IMR-90 (cell line): ENCODE measurements around the gene STARD7. TPM values are rescaled to one million over a fixed set of nuclear protein-coding genes. Genes with fewer than 3 reads are reported as not detected.

ENCODE experiments used
- ATAC-seq: fragments of 200-7000 bp; cut with Tn5 transposase; 2 replicates; pipeline ENCODE4 v1.9.1; 2020; ENCODE audit warnings: low read depth, mild to moderate bottlenecking, moderate library complexity
- BruUV-seq: library from RNA; stranded (reverse); fragments of 400-500 nt; replicated peaks from 2 replicates; lab custom pipeline; 2021; lab: Mats Ljungman, UMichigan
- CTCF ChIA-PET: fragments of 300-600 bp; formaldehyde crosslinking; extraction: SDS; loops from one replicate; lab custom pipeline; 2021; ENCODE audit warnings: antibody characterized with exemption; lab: Yijun Ruan, JAX
- POLR2A ChIA-PET: fragments of 300-600 bp; sonication (Branson Sonifier 250); formaldehyde crosslinking; loops from one replicate; lab custom pipeline; 2022; ENCODE audit warnings: antibody characterized with exemption; ENCODE audit not compliant: unreplicated experiment; lab: Charles Lee
- DNase-seq: peaks from one replicate; pipeline ENCODE4 v3.0.0; 2013
- H2AFZ ChIP-seq: replicated peaks from 2 replicates; pipeline ENCODE3; 2013; ENCODE audit warnings: low read length, mild to moderate bottlenecking; ENCODE audit not compliant: poor library complexity
- H2AK5ac ChIP-seq: 2 replicates; pipeline ENCODE4 v1.6.1; 2013; ENCODE audit warnings: low read depth, low read length, inconsistent platforms
- H2AK9ac ChIP-seq: replicated peaks from 2 replicates; pipeline ENCODE3; 2013; ENCODE audit warnings: mild to moderate bottlenecking, low read depth, low read length, moderate library complexity; ENCODE audit not compliant: poor library complexity
- H2BK120ac ChIP-seq: 2 replicates; pipeline ENCODE4 v1.6.1; 2013; ENCODE audit warnings: low read depth, low read length, inconsistent platforms
- H2BK15ac ChIP-seq: 3 replicates; pipeline ENCODE4 v1.6.1; 2013; ENCODE audit warnings: low read depth, low read length, inconsistent platforms
- H2BK20ac ChIP-seq: 2 replicates; pipeline ENCODE4 v1.6.1; 2013; ENCODE audit warnings: low read depth, mild to moderate bottlenecking, inconsistent platforms, low read length, moderate library complexity
- H2BK5ac ChIP-seq: 2 replicates; pipeline ENCODE4 v1.6.1; 2013; ENCODE audit warnings: mild to moderate bottlenecking, low read depth, low read length, inconsistent platforms; ENCODE audit not compliant: poor library complexity, severe bottlenecking
- H3K14ac ChIP-seq: replicated peaks from 2 replicates; pipeline ENCODE4 v1.6.1; 2013; ENCODE audit warnings: low read depth, low read length, inconsistent platforms
- H3K18ac ChIP-seq: 2 replicates; pipeline ENCODE4 v1.6.1; 2013; ENCODE audit warnings: low read depth, low read length, control low read depth
- H3K23ac ChIP-seq: 2 replicates; pipeline ENCODE4 v1.6.1; 2013; ENCODE audit warnings: low read depth, low read length, inconsistent platforms
- H3K27ac ChIP-seq: 2 replicates; pipeline ENCODE4 v1.5.1; 2013; ENCODE audit warnings: mild to moderate bottlenecking, control low read depth, low read length; ENCODE audit not compliant: insufficient read depth
- H3K27me3 ChIP-seq: 2 replicates; pipeline ENCODE4 v1.6.1; 2013; ENCODE audit warnings: low read length; ENCODE audit not compliant: control insufficient read depth, insufficient read depth
- H3K36me3 ChIP-seq: 2 replicates; pipeline ENCODE4 v1.6.1; 2013; ENCODE audit warnings: low read length, mixed read lengths; ENCODE audit not compliant: control insufficient read depth, insufficient read depth
- H3K4ac ChIP-seq: 2 replicates; pipeline ENCODE4 v1.6.1; 2013; ENCODE audit warnings: low read depth, low read length, inconsistent platforms
- H3K4me1 ChIP-seq: 2 replicates; pipeline ENCODE4 v1.6.1; 2013; ENCODE audit warnings: low read length, mixed read lengths; ENCODE audit not compliant: control insufficient read depth, insufficient read depth
- H3K4me2 ChIP-seq: 2 replicates; pipeline ENCODE4 v1.6.1; 2013; ENCODE audit warnings: low read depth, mild to moderate bottlenecking, control low read depth, low read length, moderate library complexity
- H3K4me3 ChIP-seq: 2 replicates; pipeline ENCODE4 v1.5.1; 2013; ENCODE audit warnings: low read depth, mild to moderate bottlenecking, control low read depth, low read length, moderate library complexity; ENCODE audit not compliant: insufficient read depth
- H3K56ac ChIP-seq: 2 replicates; pipeline ENCODE4 v1.6.1; 2013; ENCODE audit warnings: low read length, inconsistent platforms; ENCODE audit not compliant: insufficient read depth; ENCODE audit errors: extremely low read depth
- H3K79me1 ChIP-seq, 2 experiments: 2 replicates each; pipeline ENCODE4 v1.6.1; 2013; ENCODE audit warnings: low read length in 2 of 2, inconsistent platforms in 1 of 2, low read depth in 1 of 2
- H3K9ac ChIP-seq: 2 replicates; pipeline ENCODE4 v1.6.1; 2013; ENCODE audit warnings: low read depth, low read length, control low read depth
- H3K9me1 ChIP-seq: 2 replicates; pipeline ENCODE4 v1.6.1; 2013; ENCODE audit warnings: low read length, inconsistent platforms; ENCODE audit not compliant: insufficient read depth
- H3K9me3 ChIP-seq: 2 replicates; pipeline ENCODE4 v1.6.1; 2013; ENCODE audit warnings: low read length; ENCODE audit not compliant: control insufficient read depth, insufficient read depth
- H4K20me1 ChIP-seq: 2 replicates; pipeline ENCODE4 v1.6.1; 2013; ENCODE audit warnings: low read length, inconsistent platforms; ENCODE audit not compliant: insufficient read depth
- H4K5ac ChIP-seq: 2 replicates; pipeline ENCODE4 v1.6.1; 2013; ENCODE audit warnings: mild to moderate bottlenecking, low read depth, low read length, control low read depth
- H4K8ac ChIP-seq, 2 experiments: 2 replicates each; pipeline ENCODE4 v1.6.1; 2013; ENCODE audit warnings: low read depth in 2 of 2, low read length in 2 of 2, control low read depth in 1 of 2, inconsistent platforms in 1 of 2
- H4K91ac ChIP-seq: 2 replicates; pipeline ENCODE4 v1.6.1; 2013; ENCODE audit warnings: low read depth, low read length, inconsistent platforms; ENCODE audit not compliant: insufficient read depth
- BHLHE40 ChIP-seq: fragments of 150-350 bp; IDR thresholded peaks from 2 replicates; pipeline ENCODE4 v1.6.1; 2016; ENCODE audit warnings: mild to moderate bottlenecking, low read depth, low read length
- CEBPB ChIP-seq: IDR thresholded peaks from 2 replicates; pipeline ENCODE4 v1.6.1; 2012; ENCODE audit warnings: low read depth, low read length, improper control_type of control experiment
- CHD1 ChIP-seq: IDR thresholded peaks from 2 replicates; pipeline ENCODE4 v1.6.1; 2012; ENCODE audit warnings: low read depth, low read length, improper control_type of control experiment
- FOS ChIP-seq: fragments of 150-350 bp; IDR thresholded peaks from 2 replicates; pipeline ENCODE4 v1.6.1; 2016; ENCODE audit warnings: low read depth, low read length
- MAFK ChIP-seq: IDR thresholded peaks from 2 replicates; pipeline ENCODE4 v1.6.1; 2012; ENCODE audit warnings: low read depth, low read length, improper control_type of control experiment
- MAZ ChIP-seq: IDR thresholded peaks from 2 replicates; pipeline ENCODE4 v1.6.1; 2012; ENCODE audit warnings: low read depth, mild to moderate bottlenecking, low read length, improper control_type of control experiment, moderate library complexity, borderline replicate concordance
- MXI1 ChIP-seq: IDR thresholded peaks from 2 replicates; pipeline ENCODE4 v1.6.1; 2012; ENCODE audit warnings: low read depth, mild to moderate bottlenecking, low read length, moderate library complexity, borderline replicate concordance
- NFE2L2 ChIP-seq: fragments of 150-350 bp; IDR thresholded peaks from 2 replicates; pipeline ENCODE4 v1.6.1; 2016; ENCODE audit warnings: low read depth, mild to moderate bottlenecking, low read length
- POLR2A ChIP-seq: IDR thresholded peaks from 2 replicates; pipeline ENCODE4 v1.6.1; 2012; ENCODE audit warnings: mild to moderate bottlenecking, low read depth, low read length
- RAD21 ChIP-seq: IDR thresholded peaks from 2 replicates; pipeline ENCODE4 v1.6.1; 2012; ENCODE audit warnings: low read length, improper control_type of control experiment
- RCOR1 ChIP-seq: IDR thresholded peaks from 2 replicates; pipeline ENCODE4 v1.6.1; 2012; ENCODE audit warnings: mild to moderate bottlenecking, low read length, improper control_type of control experiment; ENCODE audit not compliant: insufficient replicate concordance
- RFX5 ChIP-seq: IDR thresholded peaks from 2 replicates; pipeline ENCODE4 v1.8.0; 2012; ENCODE audit warnings: low read depth, mild to moderate bottlenecking, low read length, moderate library complexity
- SMC3 ChIP-seq: fragments of 150-350 bp; IDR thresholded peaks from 2 replicates; pipeline ENCODE4 v1.6.1; 2016; ENCODE audit warnings: low read depth, mild to moderate bottlenecking, antibody characterized with exemption, low read length, moderate library complexity
- WGBS, 2 experiments: methylation state at CpG; one replicate each; pipeline versions ENCODE4 v1.1.5 to v1.1.7; 2013; ENCODE audit warnings: missing lambda C conversion rate in 2 of 2; ENCODE audit not compliant: insufficient read length in 1 of 2; ENCODE audit errors: extremely low coverage in 2 of 2; 5-methylcytosine and 5-hydroxymethylcytosine counted together
- dilution Hi-C: fragments of 300-500 bp; cut with HindIII; formaldehyde crosslinking; loops from one replicate; pipeline ENCODE4 v1.14.3; 2018; ENCODE audit warnings: low sequenced_read_pairs; ENCODE audit not compliant: unreplicated experiment
- in situ Hi-C: fragments of 300-500 bp; cut with MboI; formaldehyde crosslinking; loops from 3 replicates; pipeline ENCODE4 v1.14.3; 2019; ENCODE audit warnings: low sequenced_read_pairs, inconsistent platforms, mixed read lengths
- intact Hi-C: fragments of 100-400 bp; cut with micrococcal nuclease; formaldehyde crosslinking; loops from 2 replicates; pipeline ENCODE4 v1.10.0; 2022
- polyA plus RNA-seq, 3 experiments: library from polyadenylated mRNA; depleted of rRNA; stranded (reverse); fragments of >200 nt; gene quantifications; 2 replicates each; pipeline ENCODE4 v1.2.3, GENCODE V29; 2012; ENCODE audit warnings: low replicate concordance in 1 of 3
- total RNA-seq: library from RNA; depleted of rRNA; stranded (reverse); fragments of >200 nt; gene quantifications from 2 replicates; pipeline ENCODE4 v1.2.3, GENCODE V29; 2012
- TF ChIP-seq, protein P1 (sequence below): fragments of 150-350 bp; IDR thresholded peaks from 2 replicates; pipeline ENCODE4 v1.6.1; 2017; ENCODE audit warnings: mild to moderate bottlenecking, antibody characterized with exemption, low read length, low read depth
- TF ChIP-seq, protein P2 (sequence below): fragments of 150-350 bp; IDR thresholded peaks from 2 replicates; pipeline ENCODE4 v1.6.1; 2016; ENCODE audit warnings: low read depth, mild to moderate bottlenecking, low read length, moderate library complexity, borderline replicate concordance
- TF ChIP-seq, protein P3 (sequence below): conservative IDR thresholded peaks from 2 replicates; pipeline ENCODE4 v1.5.1; 2012; ENCODE audit warnings: mild to moderate bottlenecking, low read depth, low read length, improper control_type of control experiment

The STARD7 gene
- total and polyA plus RNA-seq, 2 of the 4 experiments (the other 2 are of a cell fraction) = 61.7 to 138 TPM

DNA sequence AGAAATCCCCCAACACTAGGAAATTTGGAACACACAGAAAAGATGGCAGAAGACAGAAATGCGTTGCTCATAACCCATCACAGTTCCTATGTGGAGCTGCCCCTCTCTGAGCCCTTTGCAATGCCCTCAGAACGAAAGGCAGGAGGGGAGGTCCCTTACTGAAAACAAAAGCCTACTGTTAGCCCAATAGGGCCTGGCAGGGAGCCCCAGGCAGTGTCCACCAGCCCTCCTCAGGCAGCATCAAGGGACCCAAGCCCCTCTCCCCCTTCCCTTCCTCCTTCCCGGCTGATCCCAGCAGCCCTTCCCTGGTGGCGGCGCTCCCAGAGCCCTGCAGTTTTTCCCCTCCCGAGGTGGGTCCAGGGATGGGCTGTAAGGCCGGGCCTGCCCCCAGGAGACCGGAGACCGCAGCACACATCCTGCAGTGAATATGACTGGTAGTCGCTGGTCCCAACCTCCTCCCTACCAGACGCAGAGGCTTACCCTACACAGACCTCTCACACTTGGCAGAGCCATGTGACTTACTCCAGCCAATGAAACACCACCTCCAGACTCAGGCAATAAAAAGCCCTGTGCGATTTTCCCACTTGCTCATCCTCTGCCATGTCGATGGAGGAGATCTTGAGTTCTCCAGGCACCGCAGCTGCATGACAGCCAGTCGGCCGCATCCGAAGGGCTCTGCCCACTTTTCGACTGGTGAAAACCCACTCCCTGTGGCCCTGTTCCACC lies 44.0 kb downstream of the STARD7 start:
- CTCF ChIA-PET = interaction anchor here (1.6 kb wide), 1 partner anchor 10 kb away, joined by 4 read pairs; no protein-coding TSS in a partner anchor

More for the DNA sequence above, 44.0 kb downstream of the STARD7 start:
- WGBS, 2 experiments = 89% methylated on average over 4 of the region's 18 CpGs; no CpG with 5 or more reads in 1 of the 2 experiments
- H3K4me1 ChIP-seq = no peaks in the 10 kb centered on the region
- H3K4ac ChIP-seq = no peak overlapping the region
- H3K18ac ChIP-seq = no peak overlapping the region
- dilution Hi-C loops = no loop called here
- H3K4me2 ChIP-seq = no peak overlapping the region
- no peak overlapping the region for H2BK5ac ChIP-seq
- no peaks in the 10 kb centered on the region for H3K9me3 ChIP-seq
- ATAC-seq = no peak
- TF ChIP-seq SMC3 (no peak), CHD1 (no peak), RFX5 (no peak), CEBPB (no peak), POLR2A (no peak), FOS (no peak), RCOR1 (no peak), RAD21 (no peak), MXI1 (no peak), BHLHE40 (no peak), NFE2L2 (no peak), MAFK (no peak), MAZ (no peak)
- TF ChIP-seq, protein P1, sequence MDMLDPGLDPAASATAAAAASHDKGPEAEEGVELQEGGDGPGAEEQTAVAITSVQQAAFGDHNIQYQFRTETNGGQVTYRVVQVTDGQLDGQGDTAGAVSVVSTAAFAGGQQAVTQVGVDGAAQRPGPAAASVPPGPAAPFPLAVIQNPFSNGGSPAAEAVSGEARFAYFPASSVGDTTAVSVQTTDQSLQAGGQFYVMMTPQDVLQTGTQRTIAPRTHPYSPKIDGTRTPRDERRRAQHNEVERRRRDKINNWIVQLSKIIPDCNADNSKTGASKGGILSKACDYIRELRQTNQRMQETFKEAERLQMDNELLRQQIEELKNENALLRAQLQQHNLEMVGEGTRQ = no peak
- TF ChIP-seq, protein P2, sequence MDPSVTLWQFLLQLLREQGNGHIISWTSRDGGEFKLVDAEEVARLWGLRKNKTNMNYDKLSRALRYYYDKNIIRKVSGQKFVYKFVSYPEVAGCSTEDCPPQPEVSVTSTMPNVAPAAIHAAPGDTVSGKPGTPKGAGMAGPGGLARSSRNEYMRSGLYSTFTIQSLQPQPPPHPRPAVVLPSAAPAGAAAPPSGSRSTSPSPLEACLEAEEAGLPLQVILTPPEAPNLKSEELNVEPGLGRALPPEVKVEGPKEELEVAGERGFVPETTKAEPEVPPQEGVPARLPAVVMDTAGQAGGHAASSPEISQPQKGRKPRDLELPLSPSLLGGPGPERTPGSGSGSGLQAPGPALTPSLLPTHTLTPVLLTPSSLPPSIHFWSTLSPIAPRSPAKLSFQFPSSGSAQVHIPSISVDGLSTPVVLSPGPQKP = no peak
- TF ChIP-seq, protein P3, sequence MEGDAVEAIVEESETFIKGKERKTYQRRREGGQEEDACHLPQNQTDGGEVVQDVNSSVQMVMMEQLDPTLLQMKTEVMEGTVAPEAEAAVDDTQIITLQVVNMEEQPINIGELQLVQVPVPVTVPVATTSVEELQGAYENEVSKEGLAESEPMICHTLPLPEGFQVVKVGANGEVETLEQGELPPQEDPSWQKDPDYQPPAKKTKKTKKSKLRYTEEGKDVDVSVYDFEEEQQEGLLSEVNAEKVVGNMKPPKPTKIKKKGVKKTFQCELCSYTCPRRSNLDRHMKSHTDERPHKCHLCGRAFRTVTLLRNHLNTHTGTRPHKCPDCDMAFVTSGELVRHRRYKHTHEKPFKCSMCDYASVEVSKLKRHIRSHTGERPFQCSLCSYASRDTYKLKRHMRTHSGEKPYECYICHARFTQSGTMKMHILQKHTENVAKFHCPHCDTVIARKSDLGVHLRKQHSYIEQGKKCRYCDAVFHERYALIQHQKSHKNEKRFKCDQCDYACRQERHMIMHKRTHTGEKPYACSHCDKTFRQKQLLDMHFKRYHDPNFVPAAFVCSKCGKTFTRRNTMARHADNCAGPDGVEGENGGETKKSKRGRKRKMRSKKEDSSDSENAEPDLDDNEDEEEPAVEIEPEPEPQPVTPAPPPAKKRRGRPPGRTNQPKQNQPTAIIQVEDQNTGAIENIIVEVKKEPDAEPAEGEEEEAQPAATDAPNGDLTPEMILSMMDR = no peak
- no peaks in the 10 kb centered on the region; the same call in 1 of the 2 replicates for H3K27me3 ChIP-seq
- H3K27ac ChIP-seq = no peak overlapping the region
- H4K91ac ChIP-seq = no peak overlapping the region
- H3K14ac ChIP-seq = no peak overlapping the region
- no peaks in the 10 kb centered on the region for H3K36me3 ChIP-seq
- no peak overlapping the region for H4K8ac ChIP-seq
- H3K4me3 ChIP-seq = no peak overlapping the region
- H2BK20ac ChIP-seq = no peak overlapping the region
- H2BK120ac ChIP-seq = no peak overlapping the region
- H3K9ac ChIP-seq = no peak overlapping the region
- no peaks in the 10 kb centered on the region for H3K9me1 ChIP-seq
- no TSS peak for BruUV-seq
- no peaks in the 10 kb centered on the region for H3K79me1 ChIP-seq
- no peak overlapping the region for H3K23ac ChIP-seq
- H2AFZ ChIP-seq = peak overlapping the region; percentile 56
- no peak overlapping the region for H4K5ac ChIP-seq
- H4K20me1 ChIP-seq = no peaks in the 10 kb centered on the region
- POLR2A ChIA-PET = no interaction called here
- H3K56ac ChIP-seq = no peak overlapping the region
- H2AK9ac ChIP-seq = peak overlapping the region; percentile 34
- H2AK5ac ChIP-seq = no peak overlapping the region
- in situ Hi-C loops = no loop called here
- DNase-seq = no peak
- intact Hi-C loops = no loop called here
- H2BK15ac ChIP-seq = no peak overlapping the region
